Vagina (tissue), 2 donors: Measurements from ENCODE around the gene ZBTB12.

Source experiments
- CTCF ChIP-seq, 3 experiments: fragments of 450-650 bp in 2 of 3; fragments of 200-600 bp in 1 of 3; sonication (generic) in 1 of 3; IDR thresholded peaks; one replicate each; pipeline ENCODE4 v1.5.1; 2017 to 2019; ENCODE audit warnings: antibody characterized with exemption in 3 of 3, mild to moderate bottlenecking in 2 of 3, moderate library complexity in 2 of 3
- POLR2A ChIP-seq, 2 donors: fragments of 450-650 bp; IDR thresholded peaks; one replicate each; pipeline ENCODE4 v1.6.1; 2017; ENCODE audit warnings: antibody characterized with exemption in 2 of 2, mild to moderate bottlenecking in 2 of 2, moderate library complexity in 2 of 2

- TF ChIP-seq CTCF (IDR thresholded peaks at IDR 0.05), result no peak
- TF ChIP-seq POLR2A (IDR thresholded peaks at IDR 0.05), result no peak
Observed at GRCh38 chr6:31896856-31897611, 4.9 kb downstream of the ZBTB12 start.
